Adipocyte (in vitro differentiated cells): Measurements from ENCODE around the gene HADHA.
"Not testable (repeated sequence)": the region's sequence is repeated elsewhere in the genome, so short reads cannot be mapped to it uniquely, and the experiment has no call there.

Source experiments
- DNase-seq: peaks from one replicate; pipeline ENCODE4 v3.0.0-alpha.2; 2015; ENCODE audit warnings: low read depth
- H3K27me3 ChIP-seq: replicated peaks from 2 replicates; pipeline ENCODE4 v1.7.0; 2013; ENCODE audit warnings: mild to moderate bottlenecking, low read length, moderate library complexity; ENCODE audit not compliant: control insufficient read depth, insufficient read depth
- H3K36me3 ChIP-seq: 2 replicates; pipeline ENCODE4 v1.7.0; 2013; ENCODE audit warnings: low read length, mild to moderate bottlenecking, moderate library complexity; ENCODE audit not compliant: control insufficient read depth, insufficient read depth, severe bottlenecking
- H3K4me1 ChIP-seq: 2 replicates; pipeline ENCODE4 v1.7.0; 2013; ENCODE audit warnings: mild to moderate bottlenecking, low read length, moderate library complexity; ENCODE audit not compliant: control insufficient read depth, insufficient read depth
- H3K4me3 ChIP-seq: 2 replicates; pipeline ENCODE4 v1.7.0; 2013; ENCODE audit warnings: mild to moderate bottlenecking, low read length, moderate library complexity
- H3K9ac ChIP-seq: 2 replicates; pipeline ENCODE4 v1.7.0; 2013; ENCODE audit warnings: mild to moderate bottlenecking, low read length, moderate library complexity
- H3K9me3 ChIP-seq: 2 replicates; pipeline ENCODE4 v1.7.0; 2013; ENCODE audit warnings: mild to moderate bottlenecking, low read length, moderate library complexity; ENCODE audit not compliant: control insufficient read depth

Gene HADHA

GRCh38 chr2:26270373-26270772 is 25.9 kb upstream of the HADHA start:
- DNase-seq, result peak; percentile 45
- Histone ChIP-seq H3K36me3 (peaks cover 7% of the 10 kb centered on the region), H3K27me3 (no peaks in the 10 kb centered on the region), H3K9me3 (no peaks in the 10 kb centered on the region), H3K4me1 (peaks cover 67% of the 10 kb centered on the region), H3K4me3 (no peak overlapping the region), H3K9ac (peak overlapping the region; percentile 11)

- Histone ChIP-seq H3K9me3 (no peaks in the 10 kb centered on the region), H3K9ac (peak overlapping the region; percentile 11), H3K27me3 (no peaks in the 10 kb centered on the region), H3K4me3 (no peak overlapping the region), H3K4me1 (peaks cover 59% of the 10 kb centered on the region), H3K36me3 (peaks cover 14% of the 10 kb centered on the region)
- no peak for DNase-seq
Observed at GRCh38 chr2:26269571-26270158, 25.2 kb upstream of the HADHA start.

- H3K36me3 ChIP-seq, result peaks cover 23% of the 10 kb centered on the region
- peaks cover 51% of the 10 kb centered on the region for H3K4me1 ChIP-seq
- not testable (repeated sequence) for H3K9ac ChIP-seq, H3K4me3 ChIP-seq, H3K9me3 ChIP-seq, H3K27me3 ChIP-seq, DNase-seq
Observed at GRCh38 chr2:26268670-26269385, 24.4 kb upstream of the HADHA start.

- Histone ChIP-seq H3K9me3 (no peaks in the 10 kb centered on the region), H3K4me3 (no peak overlapping the region), H3K27me3 (no peaks in the 10 kb centered on the region), H3K9ac (no peak overlapping the region), H3K36me3 (peaks cover 29% of the 10 kb centered on the region), H3K4me1 (peaks cover 45% of the 10 kb centered on the region)
- DNase-seq, result peak; percentile 50
Observed at GRCh38 chr2:26268213-26268612, 23.8 kb upstream of the HADHA start.

- DNase-seq, H3K4me3 ChIP-seq, H3K9ac ChIP-seq, H3K9me3 ChIP-seq, H3K27me3 ChIP-seq: not testable (repeated sequence)
- H3K4me1 ChIP-seq, result peaks cover 34% of the 10 kb centered on the region
- H3K36me3 ChIP-seq, result peaks cover 82% of the 10 kb centered on the region
Observed at GRCh38 chr2:26258836-26259235, 14.4 kb upstream of the HADHA start.

- peak overlapping the region; percentile 13 for H3K4me3 ChIP-seq
- H3K9me3 ChIP-seq, result no peaks in the 10 kb centered on the region
- no peaks in the 10 kb centered on the region for H3K27me3 ChIP-seq
- peaks cover 51% of the 10 kb centered on the region for H3K4me1 ChIP-seq
- H3K36me3 ChIP-seq, result peaks cover 55% of the 10 kb centered on the region
- DNase-seq, result no peak
- peak overlapping the region; percentile 61 for H3K9ac ChIP-seq
Observed at GRCh38 chr2:26255759-26256384, 11.4 kb upstream of the HADHA start.

GRCh38 chr2:26251893-26252292 is 7.5 kb upstream of the HADHA start:
- Histone ChIP-seq H3K4me3 (no peak overlapping the region), H3K36me3 (peaks cover 23% of the 10 kb centered on the region), H3K9ac (no peak overlapping the region), H3K27me3 (no peaks in the 10 kb centered on the region), H3K4me1 (peaks cover 56% of the 10 kb centered on the region), H3K9me3 (no peaks in the 10 kb centered on the region)
- DNase-seq, result no peak

- Histone ChIP-seq H3K27me3 (no peaks in the 10 kb centered on the region), H3K36me3 (peaks cover 4% of the 10 kb centered on the region), H3K9ac (no peak overlapping the region), H3K4me3 (no peak overlapping the region), H3K9me3 (no peaks in the 10 kb centered on the region), H3K4me1 (peaks cover 51% of the 10 kb centered on the region)
- no peak for DNase-seq
Observed at GRCh38 chr2:26249625-26250024, 5.2 kb upstream of the HADHA start.

GRCh38 chr2:26246818-26247217 is 2.4 kb upstream of the HADHA start:
- H3K4me3 ChIP-seq, result peak overlapping the region; percentile 96

GRCh38 chr2:26245810-26246209 is 1.4 kb upstream of the HADHA start:
- no peaks in the 10 kb centered on the region for H3K9me3 ChIP-seq
- peaks cover 45% of the 10 kb centered on the region for H3K4me1 ChIP-seq
- H3K4me3 ChIP-seq, result peak overlapping the region; percentile 96
- DNase-seq, result peak; percentile 51
- H3K27me3 ChIP-seq, result no peaks in the 10 kb centered on the region
- H3K36me3 ChIP-seq, result no peaks in the 10 kb centered on the region
- H3K9ac ChIP-seq, result peak overlapping the region; percentile 96

More at GRCh38 chr2:26246818-26247217, 2.4 kb upstream of the HADHA start:
- peaks cover 41% of the 10 kb centered on the region for H3K4me1 ChIP-seq
- H3K27me3 ChIP-seq, result no peaks in the 10 kb centered on the region
- H3K36me3 ChIP-seq, result no peaks in the 10 kb centered on the region
- peak overlapping the region; percentile 96 for H3K9ac ChIP-seq
- no peak for DNase-seq
- H3K9me3 ChIP-seq, result no peaks in the 10 kb centered on the region

GRCh38 chr2:26245231-26245732 is 850 bp upstream of the HADHA start:
- no peaks in the 10 kb centered on the region for H3K9me3 ChIP-seq
- no peaks in the 10 kb centered on the region for H3K27me3 ChIP-seq
- no peaks in the 10 kb centered on the region for H3K36me3 ChIP-seq
- peaks cover 50% of the 10 kb centered on the region for H3K4me1 ChIP-seq
- peak overlapping the region; percentile 96 for H3K4me3 ChIP-seq
- peak; percentile 70 for DNase-seq
- H3K9ac ChIP-seq, result peak overlapping the region; percentile 96
